NCI-H128 (cell line): ENCODE results near the gene MAT2A.
"Not testable (repeated sequence)": the region's sequence is repeated elsewhere in the genome, so short reads cannot be mapped to it uniquely, and the experiment has no call there.

Source experiments
- DNase-seq: peaks from one replicate; lab custom pipeline; 2025; ENCODE audit not compliant: unreplicated experiment; lab: John Stamatoyannopoulos, UW

The MAT2A gene

GRCh38 chr2:85523903-85524335, 15.0 kb upstream of the MAT2A start:
- DNase-seq = no peak

GRCh38 chr2:85524336-85524908, 14.5 kb upstream of the MAT2A start:
- DNase-seq = no peak

- no peak for DNase-seq
Measured at GRCh38 chr2:85525029-85525428, 13.9 kb upstream of the MAT2A start.

DNA sequence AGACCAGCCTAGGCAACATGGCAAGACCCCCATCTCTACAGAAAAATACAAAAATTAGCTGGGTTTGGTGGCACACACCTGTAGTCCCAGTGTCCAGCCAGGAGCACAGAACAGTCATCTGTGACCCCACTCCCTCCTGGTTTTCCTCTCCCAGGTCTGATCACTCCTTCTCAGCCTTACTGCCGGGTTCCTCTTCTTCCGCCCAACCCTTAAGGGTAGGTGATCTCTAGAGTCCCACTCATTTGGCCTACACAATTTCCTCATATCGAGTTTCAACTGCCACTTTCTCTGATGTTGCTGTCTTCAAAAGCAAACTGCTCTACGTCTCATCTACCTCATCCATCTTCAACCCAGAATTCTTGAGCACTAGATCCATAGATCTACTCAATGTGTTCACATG, 13.4 kb upstream of the MAT2A start:
- DNase-seq = no peak

DNA sequence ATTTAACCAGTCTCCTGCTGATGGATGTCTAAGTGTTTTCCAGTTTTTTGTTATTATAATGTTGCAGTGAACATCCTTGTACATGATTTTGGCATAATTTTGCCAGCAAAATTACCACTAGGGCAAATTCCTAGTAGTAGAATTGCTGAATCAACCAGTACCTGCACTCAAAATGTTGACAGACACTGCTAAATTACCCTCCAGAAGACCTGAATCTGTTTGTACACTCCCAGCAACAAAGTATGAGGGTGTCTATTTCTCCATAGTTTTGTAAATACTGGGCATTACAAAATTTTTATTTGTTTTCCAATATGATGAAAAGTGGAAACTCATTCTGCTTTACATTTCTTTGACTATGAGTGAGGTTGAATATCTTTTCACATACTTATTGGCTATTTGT, 11.2 kb upstream of the MAT2A start:
- DNase-seq = no peak

DNA sequence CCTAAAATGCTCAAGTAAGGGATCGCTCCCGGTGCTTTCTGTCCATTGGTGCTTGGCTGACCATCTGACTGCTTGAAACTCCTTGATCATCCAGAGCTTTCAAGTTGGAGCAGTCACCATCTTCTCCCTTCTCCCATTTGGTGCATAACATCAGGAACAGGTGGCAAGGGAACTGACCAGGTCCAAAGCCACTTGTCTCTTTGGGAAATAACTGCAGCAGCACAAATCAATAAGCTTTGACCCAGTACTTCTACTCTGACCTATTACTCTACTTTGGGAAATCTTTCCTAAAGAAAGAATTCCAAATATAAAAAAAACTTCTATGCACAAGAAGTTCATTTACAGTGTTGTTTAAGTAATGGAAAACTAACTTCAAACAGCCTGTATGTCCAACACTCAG, 10.6 kb upstream of the MAT2A start:
- no peak for DNase-seq

DNA sequence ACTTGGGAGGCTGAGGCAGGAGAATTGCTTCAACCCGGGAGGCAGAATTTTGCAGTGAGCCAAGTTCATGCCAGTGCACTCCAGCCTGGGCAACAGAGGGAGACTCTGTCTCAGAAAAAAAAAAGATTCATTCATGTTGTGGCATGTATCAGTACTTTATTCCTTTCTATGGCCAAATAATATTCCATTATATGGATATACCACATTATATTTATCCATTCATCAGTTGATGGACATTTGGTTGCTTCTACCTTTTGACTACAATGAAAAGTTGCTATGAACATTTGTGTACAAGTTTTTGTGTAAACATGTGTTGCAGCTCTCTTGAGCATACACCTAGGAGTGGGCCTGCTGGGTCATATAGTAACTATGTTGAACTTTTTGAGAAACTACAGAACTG, 9.2 kb upstream of the MAT2A start:
- DNase-seq = no peak

- DNase-seq = no peak
Measured at GRCh38 chr2:85531589-85531988, 7.4 kb upstream of the MAT2A start.

- DNase-seq = no peak
Measured at GRCh38 chr2:85534099-85534498, 4.9 kb upstream of the MAT2A start.

GRCh38 chr2:85534881-85535280, 4.1 kb upstream of the MAT2A start:
- DNase-seq = no peak

DNA sequence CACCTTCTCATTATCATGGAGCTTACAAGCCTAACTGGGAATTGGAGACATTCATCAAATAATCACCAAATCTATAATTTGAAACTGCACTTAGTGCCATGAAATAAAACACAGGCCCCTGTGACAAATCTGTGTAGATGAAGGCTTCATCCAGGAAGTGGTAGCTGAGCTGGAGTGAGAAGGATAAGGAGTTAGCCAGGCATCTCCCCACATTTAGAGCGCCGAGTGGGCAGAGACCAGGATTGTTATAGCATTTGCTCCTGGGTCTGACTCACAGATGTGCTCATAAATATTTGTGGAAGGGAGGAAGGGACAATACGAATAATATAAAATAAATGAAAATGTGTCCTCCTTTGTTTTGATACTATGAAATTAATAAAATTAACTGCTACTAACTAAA, 2.5 kb upstream of the MAT2A start:
- no peak for DNase-seq

DNA sequence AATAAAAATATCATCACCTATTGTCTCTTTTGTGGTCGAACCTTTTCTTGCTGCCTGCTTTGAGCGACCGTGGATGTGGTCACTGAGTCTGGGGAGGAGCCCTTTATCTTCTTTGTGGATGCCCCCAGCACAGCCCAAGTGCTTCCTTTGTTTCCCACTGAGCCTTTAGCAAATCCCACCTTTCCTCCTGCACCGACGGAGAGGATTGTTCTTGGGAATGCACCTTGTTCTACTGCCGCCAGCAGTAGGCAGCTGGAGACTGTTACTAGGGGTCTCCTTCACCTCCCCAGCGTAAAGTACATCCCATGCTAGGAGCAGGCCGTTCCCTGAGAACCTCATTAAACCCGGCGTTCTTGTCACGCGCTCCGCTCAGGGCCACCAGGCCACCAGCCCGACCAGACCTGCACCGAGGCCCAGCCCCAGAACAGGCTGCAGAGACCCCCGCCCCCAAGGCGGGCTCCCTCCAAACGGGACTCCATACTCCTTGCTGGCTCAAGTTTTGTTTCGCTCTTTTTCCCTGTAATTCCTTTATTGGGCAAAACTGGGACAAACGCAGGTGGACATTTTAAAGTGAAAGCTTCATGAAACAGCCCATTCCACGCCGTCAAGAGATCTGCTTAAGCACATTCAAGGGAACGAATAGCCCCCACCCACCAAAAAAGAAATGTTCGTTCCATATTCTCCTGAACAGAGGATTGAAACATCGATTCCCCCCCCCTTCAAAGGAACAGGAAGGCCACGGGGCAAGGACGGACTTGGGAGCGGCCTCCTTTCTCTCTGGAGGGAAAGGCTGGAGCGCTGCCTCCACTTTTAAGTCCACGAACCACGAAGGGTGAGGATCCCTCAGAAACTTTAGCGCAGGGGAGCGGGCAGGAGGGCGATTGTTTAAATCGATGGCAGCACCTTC, 1.1 kb upstream of the MAT2A start:
- DNase-seq = peak; percentile 56

GRCh38 chr2:85539361-85540132, 579 bp downstream of the MAT2A start:
- peak; percentile 7 for DNase-seq

DNA sequence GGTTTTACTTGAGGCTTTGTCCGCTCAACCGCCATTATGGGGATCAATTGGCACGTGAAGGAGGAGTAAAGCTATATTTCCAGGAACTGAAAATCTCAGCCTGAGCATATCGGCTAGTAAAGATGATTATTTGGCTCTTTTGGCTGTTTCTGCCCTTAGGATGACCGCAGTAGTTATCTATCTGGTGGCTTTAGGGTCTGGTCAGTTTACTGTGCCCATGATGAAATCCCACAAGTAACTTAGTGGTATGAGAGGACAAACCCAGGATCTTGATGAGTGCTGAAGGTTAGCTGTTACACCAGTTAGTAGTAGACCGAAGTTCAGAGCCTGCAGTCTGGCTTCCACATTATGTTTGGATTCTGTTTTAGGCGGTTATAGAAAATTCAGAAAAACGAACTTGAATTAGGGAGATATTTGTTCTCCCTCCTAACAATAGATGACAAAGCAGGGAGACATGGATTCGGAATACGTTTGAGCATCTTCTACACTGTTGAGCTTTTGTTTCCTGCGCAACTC, 1.2 kb downstream of the MAT2A start:
- DNase-seq = no peak

DNA sequence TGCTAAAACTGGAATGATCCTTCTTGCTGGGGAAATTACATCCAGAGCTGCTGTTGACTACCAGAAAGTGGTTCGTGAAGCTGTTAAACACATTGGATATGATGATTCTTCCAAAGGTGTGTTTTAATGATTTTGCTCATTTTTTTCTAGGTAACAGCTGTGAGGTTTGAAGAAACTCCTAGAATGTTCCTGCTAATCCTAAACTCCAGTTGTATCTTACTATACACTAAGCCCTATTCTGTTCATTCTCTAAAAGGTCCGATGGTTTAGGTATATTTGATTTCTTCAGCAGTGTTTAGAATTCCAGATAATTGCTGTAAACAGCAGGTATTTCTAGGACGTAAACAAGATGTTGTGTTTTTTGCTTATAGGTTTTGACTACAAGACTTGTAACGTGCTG, 2.3 kb downstream of the MAT2A start:
- DNase-seq = no peak

DNA sequence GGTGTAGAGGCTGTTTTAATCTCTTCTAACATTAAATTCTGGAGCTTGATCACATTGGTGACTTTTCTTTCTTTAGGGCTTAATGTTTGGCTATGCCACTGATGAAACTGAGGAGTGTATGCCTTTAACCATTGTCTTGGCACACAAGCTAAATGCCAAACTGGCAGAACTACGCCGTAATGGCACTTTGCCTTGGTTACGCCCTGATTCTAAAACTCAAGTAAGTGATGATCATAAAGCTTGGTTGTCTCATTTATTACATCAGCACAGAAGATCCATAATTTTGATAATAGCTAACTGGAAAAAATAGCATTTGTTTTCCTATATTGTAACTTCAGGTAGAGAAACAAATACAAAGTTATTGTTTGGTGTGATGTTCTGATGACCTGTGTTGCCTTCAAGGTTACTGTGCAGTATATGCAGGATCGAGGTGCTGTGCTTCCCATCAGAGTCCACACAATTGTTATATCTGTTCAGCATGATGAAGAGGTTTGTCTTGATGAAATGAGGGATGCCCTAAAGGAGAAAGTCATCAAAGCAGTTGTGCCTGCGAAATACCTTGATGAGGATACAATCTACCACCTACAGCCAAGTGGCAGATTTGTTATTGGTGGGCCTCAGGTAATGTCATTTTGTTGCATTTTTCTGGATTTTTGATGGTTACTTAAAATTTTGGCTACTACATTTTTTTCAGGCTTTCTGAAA, 2.9 kb downstream of the MAT2A start:
- DNase-seq = no peak

- DNase-seq = no peak
Measured at GRCh38 chr2:85542777-85543176, 3.8 kb downstream of the MAT2A start.

DNA sequence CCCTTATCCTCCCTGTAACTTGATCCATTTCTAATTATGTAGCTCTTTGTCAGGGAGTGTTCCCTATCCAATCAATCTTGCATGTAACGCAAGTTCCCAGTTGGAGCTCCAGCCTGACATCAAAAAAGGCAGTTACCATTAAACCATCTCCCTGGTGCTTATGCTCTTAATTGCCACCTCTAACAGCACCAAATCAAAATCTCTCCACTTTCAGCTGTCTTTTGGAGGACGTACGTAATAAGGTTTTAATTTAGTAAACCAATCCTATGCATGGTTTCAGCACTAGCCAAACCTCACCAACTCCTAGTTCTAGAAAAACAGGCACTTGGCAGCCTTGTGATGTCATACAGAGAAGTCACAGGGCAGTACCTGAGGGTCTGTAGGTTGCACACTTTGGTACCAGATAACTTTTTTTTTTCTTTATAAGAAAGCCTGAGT, 5.3 kb downstream of the MAT2A start:
- peak; percentile 30 for DNase-seq

- not testable (repeated sequence) for DNase-seq
Measured at GRCh38 chr2:85544915-85545779, 6.2 kb downstream of the MAT2A start.

DNA sequence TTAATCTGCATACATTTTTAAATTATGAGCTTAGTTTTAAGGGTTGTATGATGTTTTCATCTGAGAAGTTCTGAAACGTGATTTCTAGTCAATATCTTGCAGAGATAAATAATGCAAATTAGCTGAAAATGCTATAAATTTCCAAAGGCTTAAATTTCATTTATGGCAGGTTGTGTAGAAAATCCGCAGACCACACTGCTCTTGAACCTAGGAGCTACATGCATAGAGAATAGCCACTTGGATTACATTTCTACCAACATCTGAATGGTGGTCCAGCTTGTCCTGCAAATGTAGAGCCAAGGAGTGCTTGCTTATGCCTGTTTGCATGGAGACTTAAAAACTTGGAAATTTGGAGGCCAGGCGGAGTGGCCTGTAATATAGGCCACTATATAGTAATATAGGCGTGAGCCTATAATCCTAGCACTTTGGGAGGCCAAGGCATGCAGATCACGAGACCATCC, 6.8 kb downstream of the MAT2A start:
- DNase-seq = no peak
